Testis (tissue), 2 donors: ENCODE data around the gene SLC22A4.

Experiments
- CTCF ChIP-seq, 3 experiments: fragments of 450-650 bp in 2 of 3; fragments of 200-600 bp in 1 of 3; sonication (generic) in 1 of 3; IDR thresholded peaks; one replicate each; pipeline ENCODE4 v1.5.1; 2016 to 2019; ENCODE audit warnings: antibody characterized with exemption in 3 of 3, mild to moderate bottlenecking in 2 of 3, moderate library complexity in 1 of 3
- POLR2A ChIP-seq: fragments of 450-650 bp; IDR thresholded peaks from one replicate; pipeline ENCODE4 v1.6.1; 2017; ENCODE audit warnings: antibody characterized with exemption, mild to moderate bottlenecking, moderate library complexity

GRCh38 chr5:132362086-132362485, 67.9 kb downstream of the SLC22A4 start:
- TF ChIP-seq CTCF (IDR thresholded peaks at IDR 0.05) (no peak), POLR2A (no peak)
